ENCODE results near the gene KIFAP3. TPM values are rescaled to one million over a fixed set of nuclear protein-coding genes. Genes with fewer than 3 reads are reported as not detected.

The KIFAP3 gene
- total RNA-seq = 16.7 and 21.7 TPM in 2 replicates

DNA sequence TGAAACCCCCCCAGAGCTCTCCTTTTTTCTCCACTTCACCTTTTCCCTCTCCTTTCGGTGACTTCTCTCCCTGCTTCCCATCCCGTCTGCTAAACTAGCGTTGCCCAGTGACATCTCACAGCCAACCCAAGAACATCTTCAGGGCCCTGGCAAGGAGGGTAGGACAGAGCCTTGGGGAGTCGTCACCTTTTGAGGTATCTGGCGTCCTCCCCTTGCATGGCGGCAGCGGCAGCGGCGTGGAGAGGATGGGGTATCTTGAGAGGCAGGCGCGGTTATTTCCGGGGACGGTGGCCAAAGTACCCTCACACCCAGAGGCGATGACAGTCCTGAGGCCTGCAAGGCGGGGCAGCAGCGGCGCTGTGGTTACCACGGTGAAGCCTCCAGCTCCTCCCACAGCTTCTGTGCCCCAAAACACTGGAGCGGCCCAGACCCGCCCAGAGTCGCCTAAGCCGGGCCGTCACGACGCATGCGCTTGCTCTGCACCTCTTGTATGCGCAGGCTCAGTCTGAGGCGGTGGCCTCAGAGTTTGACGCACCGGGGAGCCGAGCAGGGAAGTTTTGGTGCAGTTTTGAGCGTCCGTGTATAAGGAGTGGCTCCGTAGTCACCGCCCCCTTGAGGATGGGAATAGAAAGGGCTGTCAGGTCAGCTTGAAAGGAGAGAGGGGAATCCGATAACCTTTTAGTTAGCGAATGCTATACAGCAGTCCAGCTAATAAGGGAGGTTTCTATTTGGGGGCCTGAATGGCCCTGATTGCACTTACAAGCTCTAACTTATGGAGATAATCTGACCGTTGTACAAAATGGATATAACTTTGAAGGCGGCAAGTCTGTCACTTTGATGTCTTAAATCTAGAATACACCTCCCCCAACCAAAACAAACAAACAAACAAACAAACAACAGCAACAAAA, at the start of gene KIFAP3:
TSS of gene KIFAP3 (minus strand) at position 446 of the 908 bp plus-strand sequence. CDS start at position 218, 228 bp downstream.

GRCh38 chr1:169893645-169894423, 180.7 kb downstream of the KIFAP3 start, which contains the start of gene SCYL3:
SCYL3 (minus strand) TSS chr1:169893896; CDS start chr1:169888840, 5,056 bp downstream.

Other genes with a start within 250 kb of the KIFAP3 start
- 8.2 and 11.1 TPM in 2 replicates for gene SCYL3, start 180.8 kb downstream of the KIFAP3 start, total RNA-seq
- not detected in 2 replicates for gene NTMT2, start 71.3 kb upstream of the KIFAP3 start, total RNA-seq